ENCODE results near the gene BASP1.
"Not testable (repeated sequence)": the region's sequence is repeated elsewhere in the genome, so short reads cannot be mapped to it uniquely, and the experiment has no call there.

Gene BASP1

DNA sequence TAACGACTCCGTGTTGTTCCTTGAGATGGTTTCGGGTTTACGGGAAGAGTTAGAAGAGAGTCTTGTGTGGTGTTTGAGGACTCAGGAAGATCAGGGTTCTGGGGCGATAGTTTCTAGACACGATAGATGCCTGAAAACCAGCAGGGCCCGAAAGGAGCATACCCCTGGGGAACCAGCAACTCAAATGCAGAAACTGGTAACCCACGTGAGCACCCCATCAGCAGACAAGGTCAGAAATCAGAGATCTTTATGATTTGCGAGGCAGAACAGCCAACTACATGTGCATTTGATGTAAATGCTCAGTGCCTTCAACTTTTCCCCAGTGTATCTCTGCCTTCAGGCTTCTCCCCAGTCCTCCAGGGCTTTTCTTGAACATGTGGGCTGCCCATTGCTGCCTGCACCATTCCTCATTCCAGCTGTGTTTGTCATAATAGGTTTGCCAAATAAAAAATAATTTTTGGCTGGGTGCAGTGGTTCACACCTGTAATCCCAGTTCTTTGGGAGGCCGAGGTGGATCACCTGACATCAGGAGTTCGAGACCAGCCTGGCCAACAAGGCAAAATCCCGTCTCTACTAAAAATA, 75.1 kb downstream of the BASP1 start:
- DNase-seq, result no peak

- no peak for DNase-seq
These were observed 77.3 kb downstream of the BASP1 start for GRCh38 chr5:17294639-17295311.

DNA sequence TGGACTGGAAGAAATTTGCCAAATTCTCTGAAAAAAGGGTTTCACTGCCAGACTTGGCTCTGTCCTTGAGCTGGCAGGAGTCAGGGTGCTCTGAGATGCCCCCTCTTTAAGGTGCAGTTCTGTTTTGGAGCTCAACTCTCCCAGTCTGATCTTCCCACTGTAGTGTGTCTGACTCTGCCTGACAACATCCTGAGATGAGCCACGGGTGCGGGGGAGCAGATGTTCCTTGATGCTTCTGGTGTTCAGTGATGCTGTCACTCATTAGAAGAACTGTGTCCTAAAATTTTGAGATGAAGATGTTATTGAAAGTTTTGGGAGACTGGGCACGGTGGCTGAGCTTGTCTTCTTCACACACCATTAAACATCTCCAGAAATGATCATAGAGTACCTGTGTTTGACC, 78.2 kb downstream of the BASP1 start:
- DNase-seq, result no peak

DNA sequence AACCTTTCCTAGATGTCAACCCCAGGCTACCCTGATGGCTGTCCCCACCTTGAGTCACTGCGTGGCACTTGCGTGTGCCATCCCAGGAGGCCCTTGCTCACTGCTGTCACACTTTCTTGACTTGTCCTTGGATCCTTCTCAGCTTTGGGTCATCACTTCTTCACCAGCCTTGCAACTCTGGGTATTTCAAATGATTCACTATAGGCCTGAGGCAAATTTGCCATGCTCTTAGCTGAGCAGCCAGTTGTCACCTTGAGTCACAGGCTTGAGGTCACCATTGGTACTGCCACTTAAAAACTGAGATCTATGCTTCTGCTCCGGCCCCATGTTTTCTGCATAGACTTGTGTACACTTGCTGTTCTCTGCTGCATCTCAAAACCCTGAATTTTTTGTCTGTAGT, 84.7 kb downstream of the BASP1 start:
- no peak for DNase-seq

- no peak for DNase-seq
These were observed 85.2 kb downstream of the BASP1 start for GRCh38 chr5:17302604-17303003.

DNA sequence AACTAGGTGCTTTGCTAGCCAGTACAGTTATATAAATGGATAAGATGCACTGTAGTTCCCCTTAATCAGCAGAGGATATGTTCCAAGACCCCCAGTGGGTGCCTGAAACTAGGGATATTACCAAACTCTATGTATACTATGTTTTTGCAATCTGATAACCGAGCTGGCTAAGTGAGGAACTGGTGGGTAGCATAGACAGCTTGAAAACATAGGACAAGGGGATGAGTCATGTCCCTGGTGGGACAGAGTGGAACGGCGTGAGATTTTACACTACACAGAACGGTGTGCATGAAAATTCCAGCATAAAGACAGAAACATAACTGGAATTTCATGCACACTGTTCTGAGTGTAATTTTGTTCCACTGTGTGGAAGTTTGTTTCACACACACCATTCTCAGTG, 86.9 kb downstream of the BASP1 start:
- DNase-seq, result no peak

GRCh38 chr5:17305017-17305416, 87.6 kb downstream of the BASP1 start:
- DNase-seq, result no peak

GRCh38 chr5:17305964-17306725, 88.7 kb downstream of the BASP1 start:
- DNase-seq, result no peak

DNA sequence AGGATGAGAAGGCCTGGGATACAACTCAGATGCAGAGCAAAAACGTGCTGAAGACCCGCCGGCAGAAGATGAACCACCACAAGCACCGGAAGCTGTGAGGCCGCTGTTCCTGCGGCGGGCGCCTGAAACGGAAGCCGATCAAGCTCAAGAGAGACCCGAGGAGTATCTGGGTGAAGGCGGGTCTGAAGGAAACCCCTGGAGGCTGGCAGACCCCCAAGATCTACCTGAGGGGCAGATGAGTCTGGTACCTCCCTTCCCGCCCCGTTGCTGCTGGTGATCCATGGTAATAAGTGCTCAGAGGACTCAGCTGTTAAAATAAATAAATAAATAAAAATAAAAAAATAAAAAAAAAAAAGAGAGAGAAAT, 89.3 kb downstream of the BASP1 start:
- no peak for DNase-seq

- DNase-seq, result not testable (repeated sequence)
These were observed 90.0 kb downstream of the BASP1 start for GRCh38 chr5:17307440-17307839.

DNA sequence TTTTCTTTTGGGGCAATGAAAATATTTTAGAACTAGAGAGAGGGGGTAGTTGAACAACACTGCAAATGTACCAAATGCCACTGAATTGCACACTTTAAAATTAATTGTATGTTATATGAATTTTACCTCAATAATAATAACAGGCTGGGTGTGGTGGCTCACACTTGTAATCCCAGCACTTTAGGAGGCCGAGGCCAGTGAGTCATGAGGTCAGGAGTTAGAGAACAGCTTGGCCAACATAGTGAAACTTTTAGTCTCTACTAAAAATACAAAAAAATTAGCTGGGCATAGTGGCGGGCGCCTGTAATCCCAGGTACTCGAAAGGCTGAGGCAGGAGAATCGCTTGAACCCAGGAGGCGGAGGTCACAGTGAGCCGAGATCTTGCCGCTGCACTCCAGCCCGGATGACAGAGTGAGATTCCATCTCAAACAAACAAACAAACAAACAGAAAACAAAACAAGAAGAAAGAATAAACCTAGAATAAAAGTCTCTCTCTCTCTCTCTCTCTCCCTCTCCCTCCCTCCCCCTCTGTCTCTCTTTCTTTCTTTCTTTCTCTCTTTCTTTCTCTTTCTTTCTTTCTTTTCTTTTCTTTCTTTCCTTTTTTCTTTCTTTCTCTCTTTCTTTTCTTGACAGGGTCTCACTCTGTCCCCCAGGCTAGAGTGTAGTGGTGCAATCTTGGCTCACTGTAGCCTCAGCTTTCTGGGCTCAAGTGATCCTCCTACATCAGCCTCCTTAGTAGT, 91.1 kb downstream of the BASP1 start:
- no peak for DNase-seq

- no peak for DNase-seq
These were observed 92.0 kb downstream of the BASP1 start for GRCh38 chr5:17309462-17309861.

DNA sequence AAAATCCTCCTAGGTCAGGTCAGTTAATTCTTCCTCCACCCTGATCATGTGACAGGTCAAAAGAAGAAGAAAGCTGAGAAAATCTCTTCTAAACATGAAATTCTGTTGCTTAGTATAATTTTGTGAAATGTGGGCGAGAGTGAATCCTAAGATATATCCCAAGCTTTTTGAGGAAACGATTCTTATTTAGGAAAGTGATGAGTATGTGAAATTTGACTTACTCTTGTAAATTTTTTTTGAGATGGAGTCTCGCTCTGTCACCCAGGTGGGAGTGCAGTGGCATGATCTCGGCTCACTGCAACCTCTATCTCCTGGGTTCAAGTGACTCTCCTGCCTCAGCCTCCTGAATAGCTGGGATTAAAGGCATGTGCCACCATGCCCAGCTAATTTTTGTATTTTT, 93.1 kb downstream of the BASP1 start:
- DNase-seq, result not testable (repeated sequence)

GRCh38 chr5:17311811-17312210, 94.4 kb downstream of the BASP1 start:
- not testable (repeated sequence) for DNase-seq

GRCh38 chr5:17312358-17312757, 94.9 kb downstream of the BASP1 start:
- no peak for DNase-seq

DNA sequence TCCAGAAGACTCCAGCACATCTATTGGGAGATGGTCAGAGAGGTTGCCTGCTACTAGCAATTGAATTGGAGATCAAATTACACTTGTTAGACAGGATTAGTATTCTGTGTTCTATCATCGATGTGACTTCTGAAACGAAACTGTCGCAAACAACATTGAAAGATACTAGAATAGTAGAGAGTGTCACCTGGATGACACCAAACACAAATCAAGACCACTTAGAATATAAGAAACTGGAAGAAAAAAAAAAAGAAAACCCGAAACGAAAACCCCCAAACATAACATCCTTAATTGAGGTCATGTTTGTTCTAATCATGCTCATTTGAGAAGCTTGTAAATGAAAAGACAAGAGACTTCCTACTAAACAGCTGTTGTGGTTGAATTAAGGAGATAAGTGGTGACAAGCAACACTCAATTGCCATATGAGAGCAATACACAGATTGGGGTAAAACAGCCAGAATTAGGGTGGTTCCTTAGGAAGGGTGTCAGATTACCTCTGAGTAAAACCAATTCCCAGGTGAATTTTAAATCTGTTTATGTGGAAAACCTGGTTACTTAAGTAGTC, 97.6 kb downstream of the BASP1 start:
- no peak for DNase-seq

GRCh38 chr5:17315710-17316221, 98.3 kb downstream of the BASP1 start:
- no peak for DNase-seq

DNA sequence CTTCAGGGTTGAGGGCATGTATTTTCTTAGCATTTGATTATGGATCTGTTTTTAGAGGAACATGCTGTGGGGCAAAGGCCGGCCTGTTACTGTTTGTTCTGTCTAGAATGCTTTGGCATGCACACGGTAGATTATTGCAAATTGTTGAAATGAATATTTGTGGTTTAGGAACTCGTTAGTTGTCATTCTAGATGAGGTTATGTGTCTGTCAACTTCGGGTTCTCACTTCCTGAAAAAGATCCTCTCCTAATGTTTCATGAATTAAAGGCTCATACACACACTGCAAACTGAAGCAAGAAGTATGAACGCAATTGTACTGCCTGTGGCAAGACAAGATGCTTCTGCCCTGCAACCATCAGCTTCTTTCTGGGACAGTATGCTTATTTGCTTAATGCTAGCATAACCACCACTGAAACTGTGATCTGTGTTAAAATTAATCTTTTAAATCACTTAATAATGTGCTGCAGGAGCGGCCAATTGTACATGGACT, 99.6 kb downstream of the BASP1 start:
- DNase-seq, result no peak

- DNase-seq, result no peak
These were observed 100.0 kb downstream of the BASP1 start for GRCh38 chr5:17317473-17317872.

GRCh38 chr5:17319095-17319494, 101.7 kb downstream of the BASP1 start:
- not testable (repeated sequence) for DNase-seq

- no peak for DNase-seq
These were observed 108.6 kb downstream of the BASP1 start for GRCh38 chr5:17325770-17326599.
